H9 (cell line): Measurements from ENCODE around the gene CEP44. TPM values are rescaled to one million over a fixed set of nuclear protein-coding genes. Genes with fewer than 3 reads are reported as not detected.

Experiments
- DNase-seq: peaks from one replicate; pipeline ENCODE4 v3.0.0-alpha.2; 2017
- H2AFZ ChIP-seq: one replicate; pipeline ENCODE4 v1.6.1; 2013; ENCODE audit warnings: mild to moderate bottlenecking, low read length, control low read depth, moderate library complexity
- H2AK5ac ChIP-seq: 2 replicates; pipeline ENCODE4 v1.6.1; 2013; ENCODE audit warnings: low read length, control low read depth, mixed read lengths; ENCODE audit not compliant: insufficient read length
- H2BK120ac ChIP-seq: one replicate; pipeline ENCODE4 v1.6.1; 2013; ENCODE audit warnings: low read depth, mild to moderate bottlenecking, low read length, control low read depth, inconsistent platforms; ENCODE audit not compliant: poor library complexity, severe bottlenecking
- H2BK12ac ChIP-seq: 2 replicates; pipeline ENCODE4 v1.6.1; 2013; ENCODE audit warnings: low read length, control low read depth, mixed read lengths, low read depth; ENCODE audit not compliant: insufficient read length
- H2BK15ac ChIP-seq: 2 replicates; pipeline ENCODE4 v1.6.1; 2013; ENCODE audit warnings: low read depth, low read length, control low read depth
- H2BK20ac ChIP-seq: one replicate; pipeline ENCODE4 v1.6.1; 2013; ENCODE audit warnings: low read depth, mild to moderate bottlenecking, low read length, control low read depth, inconsistent platforms; ENCODE audit not compliant: poor library complexity, severe bottlenecking
- H2BK5ac ChIP-seq: 2 replicates; pipeline ENCODE4 v1.6.1; 2013; ENCODE audit warnings: low read length, control low read depth, mixed read lengths; ENCODE audit not compliant: insufficient read length
- H3K14ac ChIP-seq: 2 replicates; pipeline ENCODE4 v1.6.1; 2013; ENCODE audit warnings: low read length, control low read depth; ENCODE audit not compliant: insufficient read depth
- H3K18ac ChIP-seq: 2 replicates; pipeline ENCODE4 v1.6.1; 2013; ENCODE audit warnings: low read depth, mild to moderate bottlenecking, mixed read lengths, low read length, control low read depth; ENCODE audit not compliant: insufficient read length
- H3K23ac ChIP-seq: 2 replicates; pipeline ENCODE4 v1.6.1; 2013; ENCODE audit warnings: low read length, control low read depth, mixed read lengths, low read depth; ENCODE audit not compliant: insufficient read length
- H3K23me2 ChIP-seq: 2 replicates; pipeline ENCODE4 v1.6.1; 2013; ENCODE audit warnings: low read depth, mild to moderate bottlenecking, mixed read lengths, low read length, control low read depth; ENCODE audit not compliant: insufficient read length, poor library complexity, severe bottlenecking
- H3K27ac ChIP-seq: 2 replicates; pipeline ENCODE4 v1.5.1; 2013; ENCODE audit warnings: low read length, control low read depth, mixed read lengths, low read depth; ENCODE audit not compliant: insufficient read length
- H3K27me3 ChIP-seq: 2 replicates; pipeline ENCODE4 v1.6.1; 2013; ENCODE audit warnings: low read length, control low read depth, inconsistent platforms; ENCODE audit not compliant: insufficient read depth
- H3K4ac ChIP-seq: 2 replicates; pipeline ENCODE4 v1.6.1; 2013; ENCODE audit warnings: low read depth, mild to moderate bottlenecking, control low read depth, inconsistent platforms, low read length, moderate library complexity
- H3K4me1 ChIP-seq: 2 replicates; pipeline ENCODE4 v1.6.1; 2013; ENCODE audit warnings: low read length, control low read depth, inconsistent platforms; ENCODE audit not compliant: insufficient read depth
- H3K4me2 ChIP-seq: 2 replicates; pipeline ENCODE4 v1.6.1; 2013; ENCODE audit warnings: low read length, control low read depth, mixed read lengths; ENCODE audit not compliant: insufficient read length, insufficient read depth
- H3K56ac ChIP-seq: 2 replicates; pipeline ENCODE4 v1.6.1; 2013; ENCODE audit warnings: low read depth, mild to moderate bottlenecking, mixed read lengths, low read length, control low read depth; ENCODE audit not compliant: insufficient read length
- H3K79me1 ChIP-seq: 2 replicates; pipeline ENCODE4 v1.6.1; 2013; ENCODE audit warnings: low read depth, mild to moderate bottlenecking, moderate library complexity, low read length, control low read depth, inconsistent platforms; ENCODE audit not compliant: insufficient read depth, poor library complexity, severe bottlenecking
- H3K79me2 ChIP-seq: 2 replicates; pipeline ENCODE4 v1.6.1; 2013; ENCODE audit warnings: low read length, control low read depth, inconsistent platforms; ENCODE audit not compliant: insufficient read depth
- H3K9ac ChIP-seq: 2 replicates; pipeline ENCODE4 v1.6.1; 2013; ENCODE audit warnings: low read length, control low read depth, mixed read lengths; ENCODE audit not compliant: insufficient read length; ENCODE audit errors: extremely low read depth
- H3K9me3 ChIP-seq: one replicate; pipeline ENCODE4 v1.6.1; 2013; ENCODE audit warnings: low read depth, low read length, inconsistent platforms; ENCODE audit not compliant: control insufficient read depth
- H3T11ph ChIP-seq: one replicate; pipeline ENCODE4 v1.6.1; 2013; ENCODE audit warnings: mild to moderate bottlenecking, low read length, control low read depth, inconsistent platforms
- H4K20me1 ChIP-seq: one replicate; pipeline ENCODE4 v1.6.1; 2013; ENCODE audit not compliant: control insufficient read depth, insufficient read length, insufficient read depth
- H4K5ac ChIP-seq: 2 replicates; pipeline ENCODE4 v1.6.1; 2013; ENCODE audit warnings: low read depth, mild to moderate bottlenecking, mixed read lengths, low read length, control low read depth; ENCODE audit not compliant: insufficient read length
- H4K8ac ChIP-seq: replicated peaks from 2 replicates; pipeline ENCODE4 v1.6.1; 2013; ENCODE audit warnings: low read length, control low read depth, mixed read lengths, low read depth; ENCODE audit not compliant: insufficient read length
- H4K91ac ChIP-seq: 2 replicates; pipeline ENCODE4 v1.6.1; 2013; ENCODE audit warnings: low read depth, mild to moderate bottlenecking, moderate library complexity, mixed read lengths, low read length, control low read depth; ENCODE audit not compliant: insufficient read length
- H3K27ac Mint-ChIP-seq, 3 experiments: 2 replicates in 2 of 3; 3 replicates in 1 of 3; pipeline ENCODE4 v1.8.0; 2020 to 2021; ENCODE audit warnings: mixed read lengths in 3 of 3, mild to moderate bottlenecking in 1 of 3, moderate library complexity in 1 of 3
- H3K27me3 Mint-ChIP-seq: 2 replicates; pipeline ENCODE4 v1.8.0; 2021; ENCODE audit warnings: low read depth, mild to moderate bottlenecking, moderate library complexity, mixed read lengths
- H3K36me3 Mint-ChIP-seq, 3 experiments: 2 replicates in 2 of 3; 3 replicates in 1 of 3; pipeline ENCODE4 v1.8.0; 2020 to 2021; ENCODE audit warnings: low read depth in 3 of 3, mixed read lengths in 3 of 3; ENCODE audit not compliant: insufficient read depth in 1 of 3
- H3K4me1 Mint-ChIP-seq, 2 experiments: 2 replicates each; pipeline ENCODE4 v1.8.0; 2020; ENCODE audit warnings: mixed read lengths in 2 of 2
- H3K4me3 Mint-ChIP-seq, 2 experiments: 2 replicates in 1 of 2; 3 replicates in 1 of 2; pipeline ENCODE4 v1.8.0; 2020 to 2021; ENCODE audit warnings: mild to moderate bottlenecking in 2 of 2, mixed read lengths in 2 of 2, moderate library complexity in 1 of 2
- H3K9me3 Mint-ChIP-seq, 2 experiments: 2 replicates in 1 of 2; 3 replicates in 1 of 2; pipeline ENCODE4 v1.8.0; 2020; ENCODE audit warnings: mild to moderate bottlenecking in 2 of 2, mixed read lengths in 2 of 2, moderate library complexity in 1 of 2
- total RNA-seq: library from RNA; stranded (reverse); gene quantifications from 2 replicates; pipeline ENCODE4 v1.2.1, GENCODE V29; 2021
- TF ChIP-seq, protein P1 (sequence below): fragments of 200-600 bp; sonication (generic); conservative IDR thresholded peaks from 3 replicates; pipeline ENCODE4 v1.8.0; 2021; ENCODE audit warnings: antibody characterized with exemption, mild to moderate bottlenecking

The CEP44 gene
- total RNA-seq, 1 experiment from 2014 or later, result 16.5 TPM

DNA sequence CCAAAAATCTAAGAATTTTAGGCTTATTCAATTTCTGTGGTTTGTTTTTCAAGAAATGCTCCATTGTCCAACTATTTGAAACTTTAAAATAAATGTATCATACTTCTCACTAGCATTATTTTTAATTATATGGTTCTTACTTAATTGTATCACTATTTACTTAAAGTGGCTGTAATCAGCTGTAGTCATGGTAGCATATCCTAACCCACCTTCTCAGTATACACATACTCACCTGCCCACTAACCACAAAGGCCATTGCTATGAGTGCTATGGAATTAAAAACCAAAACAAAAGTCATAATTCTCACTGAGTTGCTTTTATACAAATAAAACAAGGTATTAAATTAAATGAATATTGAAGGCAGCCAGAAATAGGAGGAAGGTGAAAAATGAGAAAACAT is 5.2 kb upstream of the CEP44 start:
- no peak overlapping the region for H4K5ac ChIP-seq
- TF ChIP-seq, protein P1, sequence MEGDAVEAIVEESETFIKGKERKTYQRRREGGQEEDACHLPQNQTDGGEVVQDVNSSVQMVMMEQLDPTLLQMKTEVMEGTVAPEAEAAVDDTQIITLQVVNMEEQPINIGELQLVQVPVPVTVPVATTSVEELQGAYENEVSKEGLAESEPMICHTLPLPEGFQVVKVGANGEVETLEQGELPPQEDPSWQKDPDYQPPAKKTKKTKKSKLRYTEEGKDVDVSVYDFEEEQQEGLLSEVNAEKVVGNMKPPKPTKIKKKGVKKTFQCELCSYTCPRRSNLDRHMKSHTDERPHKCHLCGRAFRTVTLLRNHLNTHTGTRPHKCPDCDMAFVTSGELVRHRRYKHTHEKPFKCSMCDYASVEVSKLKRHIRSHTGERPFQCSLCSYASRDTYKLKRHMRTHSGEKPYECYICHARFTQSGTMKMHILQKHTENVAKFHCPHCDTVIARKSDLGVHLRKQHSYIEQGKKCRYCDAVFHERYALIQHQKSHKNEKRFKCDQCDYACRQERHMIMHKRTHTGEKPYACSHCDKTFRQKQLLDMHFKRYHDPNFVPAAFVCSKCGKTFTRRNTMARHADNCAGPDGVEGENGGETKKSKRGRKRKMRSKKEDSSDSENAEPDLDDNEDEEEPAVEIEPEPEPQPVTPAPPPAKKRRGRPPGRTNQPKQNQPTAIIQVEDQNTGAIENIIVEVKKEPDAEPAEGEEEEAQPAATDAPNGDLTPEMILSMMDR, result no peak
- no peak overlapping the region for H3K14ac ChIP-seq
- H3K18ac ChIP-seq, result no peak overlapping the region
- Mint-ChIP-seq H3K4me3 (no peak overlapping the region), H3K9me3 (no peaks in the 10 kb centered on the region; a peak in 1 of 5 replicates), H3K27me3 (no peaks in the 10 kb centered on the region), H3K4me1 (peaks cover 2 to 10% of the 10 kb centered on the region in 2 experiments), H3K36me3 (no peaks in the 10 kb centered on the region), H3K27ac (no peak overlapping the region)
- H4K20me1 ChIP-seq, result no peaks in the 10 kb centered on the region
- H3K23ac ChIP-seq, result no peak overlapping the region
- no peak overlapping the region for H2AK5ac ChIP-seq
- no peak overlapping the region for H2AFZ ChIP-seq
- no peak overlapping the region for H2BK5ac ChIP-seq
- no peaks in the 10 kb centered on the region for H3K27me3 ChIP-seq
- H4K8ac ChIP-seq, result no peak overlapping the region
- no peak overlapping the region for H2BK12ac ChIP-seq
- H3K23me2 ChIP-seq, result no peaks in the 10 kb centered on the region
- H3K79me2 ChIP-seq, result no peaks in the 10 kb centered on the region
- no peaks in the 10 kb centered on the region for H3K9me3 ChIP-seq
- no peak overlapping the region for H3K27ac ChIP-seq
- no peaks in the 10 kb centered on the region for H3K79me1 ChIP-seq
- no peak overlapping the region for H4K91ac ChIP-seq
- H2BK20ac ChIP-seq, result no peak overlapping the region
- no peak overlapping the region for H3T11ph ChIP-seq
- no peak overlapping the region for H2BK15ac ChIP-seq
- H2BK120ac ChIP-seq, result no peak overlapping the region
- no peak overlapping the region for H3K4me2 ChIP-seq
- DNase-seq, result no peak
- no peak overlapping the region for H3K4ac ChIP-seq
- no peaks in the 10 kb centered on the region for H3K4me1 ChIP-seq
- no peak overlapping the region for H3K56ac ChIP-seq
- no peak overlapping the region for H3K9ac ChIP-seq
